Renal cortical epithelial cell (primary cell): ENCODE results near the gene RHBDD2. TPM values are rescaled to one million over a fixed set of nuclear protein-coding genes. Genes with fewer than 3 reads are reported as not detected.
A peak's percentile ranks its signal among the peaks of the same experiment; 100 is the strongest.
"Not testable (repeated sequence)": the region's sequence is repeated elsewhere in the genome, so short reads cannot be mapped to it uniquely, and the experiment has no call there.

Experiments
- DNase-seq: peaks from one replicate; pipeline ENCODE4 v3.0.0-alpha.2; 2011; ENCODE audit warnings: low read depth
- total RNA-seq: library from RNA; depleted of rRNA; stranded (reverse); fragments of >200 nt; gene quantifications from 2 replicates; pipeline ENCODE4 v1.2.3, GENCODE V29; 2014

Gene RHBDD2
- total RNA-seq, 1 donor from 2014 or later = 31.3 TPM

DNA sequence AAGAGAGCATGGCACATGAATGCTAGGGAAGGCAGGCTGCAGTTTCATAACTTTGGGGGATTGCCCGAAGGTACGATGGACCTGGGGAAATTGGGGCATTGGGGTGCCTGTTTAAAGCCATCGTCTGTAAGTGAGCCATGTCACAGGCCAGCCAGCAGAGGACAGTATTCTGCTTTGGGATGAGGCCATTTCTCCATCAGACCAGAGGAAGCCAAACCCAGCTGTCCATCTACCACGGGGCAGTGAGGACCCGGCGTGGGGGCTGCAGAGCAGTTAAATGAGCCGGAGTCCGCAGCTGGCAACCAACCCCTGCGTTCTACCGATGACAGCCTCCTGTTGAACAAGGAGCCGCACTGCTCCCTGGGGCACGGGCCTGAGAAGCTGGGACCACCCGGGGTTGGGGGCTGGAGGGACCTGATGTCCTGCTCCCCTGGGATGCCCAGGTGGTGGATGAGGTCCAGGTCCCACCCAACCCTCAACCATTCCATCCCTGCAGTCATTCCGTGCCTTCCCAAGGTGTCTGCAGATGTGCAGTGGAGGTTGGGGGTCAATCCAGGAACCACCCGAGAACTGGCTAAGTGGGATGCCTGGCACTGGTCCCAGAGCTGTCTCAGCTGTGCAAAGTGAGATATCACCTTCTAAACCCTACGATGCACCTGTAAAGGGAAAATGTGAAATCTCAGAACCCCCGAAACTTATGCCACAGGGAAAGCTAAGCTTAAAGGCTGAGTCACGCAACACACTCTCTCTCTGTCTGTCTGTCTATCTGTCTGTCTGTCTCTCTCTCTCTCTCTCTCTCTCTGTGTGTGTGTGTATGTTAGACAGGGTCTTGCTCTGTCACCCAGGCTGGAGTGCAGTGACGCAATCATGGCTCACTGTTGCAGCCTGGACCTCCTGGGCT, 12.1 kb upstream of the RHBDD2 start:
- peak; percentile 63 for DNase-seq

DNA sequence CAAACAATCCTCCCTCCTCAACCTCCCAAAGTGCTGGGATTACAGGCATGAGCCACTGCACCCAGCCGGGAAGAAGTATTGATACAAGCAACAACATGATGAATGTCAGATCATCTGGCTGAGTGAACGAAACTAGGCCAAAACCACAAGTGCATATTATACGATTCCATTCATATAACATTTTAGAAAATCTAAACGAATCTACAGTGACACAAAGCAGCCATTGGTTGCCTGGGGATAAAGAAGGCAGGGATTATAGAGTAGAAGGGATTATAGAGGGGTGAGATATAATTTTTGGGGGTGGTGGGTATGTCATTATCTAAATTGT, 11.5 kb upstream of the RHBDD2 start:
- no peak for DNase-seq

DNA sequence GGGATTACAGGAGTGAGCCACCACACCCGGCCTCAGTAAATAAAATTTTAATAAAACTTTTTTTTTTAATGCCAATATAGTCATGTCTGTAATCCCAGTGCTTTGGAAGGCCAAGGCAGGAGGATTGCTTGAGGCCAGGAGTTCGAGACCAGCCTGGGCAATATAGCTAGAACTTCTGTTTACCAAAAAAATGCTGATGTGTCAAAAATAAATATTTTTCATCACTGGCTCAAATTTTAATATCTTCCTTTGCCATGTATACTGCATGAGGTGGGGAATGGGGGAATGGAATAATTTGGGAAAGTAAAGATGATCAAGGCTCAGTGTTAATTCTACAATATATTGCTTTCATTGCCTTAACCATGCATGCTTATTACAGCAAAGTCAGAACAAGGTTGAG, 10.7 kb upstream of the RHBDD2 start:
- DNase-seq = no peak

DNA sequence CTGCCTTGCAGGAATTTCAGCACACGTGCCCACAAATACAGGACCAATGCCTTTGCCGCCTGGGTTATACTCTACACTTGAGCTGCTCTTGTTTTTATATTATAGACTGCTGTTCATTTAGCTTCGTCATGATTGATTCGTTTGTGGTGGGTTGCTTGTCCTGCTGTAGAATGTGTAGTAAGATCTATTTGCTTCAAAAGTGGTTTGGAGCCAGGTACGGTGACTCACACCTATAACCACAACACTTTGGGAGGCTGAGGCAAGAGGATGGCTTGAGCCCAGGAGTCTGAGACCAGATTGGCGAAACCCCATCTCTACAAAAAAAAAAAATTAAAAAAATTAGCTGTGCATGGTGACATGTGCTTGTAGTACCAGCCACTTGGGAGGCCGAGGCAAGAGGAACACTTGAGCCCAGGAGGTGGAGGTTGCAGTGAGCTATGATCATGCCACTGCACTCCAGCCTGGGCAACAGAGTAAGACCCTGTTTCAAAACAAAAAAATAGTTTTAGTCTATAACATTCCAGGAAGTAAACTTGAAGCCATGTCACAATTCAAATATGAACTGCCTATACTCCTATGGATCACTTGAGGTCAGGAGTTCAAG, 9.0 kb upstream of the RHBDD2 start:
- no peak for DNase-seq

DNA sequence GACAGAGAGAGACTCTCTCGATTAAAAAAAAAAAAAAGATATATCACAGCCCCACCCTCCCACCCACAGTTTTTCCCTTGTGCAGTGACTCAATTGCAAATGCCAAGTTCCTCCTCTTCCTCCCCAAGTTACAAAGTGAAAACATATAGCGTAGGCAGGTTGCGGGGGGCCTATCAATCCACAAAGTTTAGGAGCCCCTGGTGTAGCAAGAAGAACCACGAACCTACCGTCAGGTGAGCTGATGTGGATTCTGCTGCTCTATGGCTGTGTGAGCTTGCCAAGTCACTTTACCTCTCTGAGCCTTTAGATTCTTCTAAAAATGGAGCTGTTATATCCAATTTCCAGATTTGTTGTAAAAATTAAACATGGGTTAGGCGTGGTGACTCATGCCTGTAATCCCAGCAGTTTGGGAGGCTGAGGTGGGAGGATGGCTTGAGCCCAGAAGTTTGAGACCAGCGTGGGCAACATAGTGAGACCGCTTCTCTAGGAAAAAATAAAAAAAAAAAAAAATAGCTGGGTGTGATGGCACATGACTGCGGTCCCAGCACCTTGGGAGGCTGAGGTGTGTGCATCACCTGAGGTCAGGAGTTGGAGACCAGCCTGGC, 8.2 kb upstream of the RHBDD2 start:
- DNase-seq = no peak

DNA sequence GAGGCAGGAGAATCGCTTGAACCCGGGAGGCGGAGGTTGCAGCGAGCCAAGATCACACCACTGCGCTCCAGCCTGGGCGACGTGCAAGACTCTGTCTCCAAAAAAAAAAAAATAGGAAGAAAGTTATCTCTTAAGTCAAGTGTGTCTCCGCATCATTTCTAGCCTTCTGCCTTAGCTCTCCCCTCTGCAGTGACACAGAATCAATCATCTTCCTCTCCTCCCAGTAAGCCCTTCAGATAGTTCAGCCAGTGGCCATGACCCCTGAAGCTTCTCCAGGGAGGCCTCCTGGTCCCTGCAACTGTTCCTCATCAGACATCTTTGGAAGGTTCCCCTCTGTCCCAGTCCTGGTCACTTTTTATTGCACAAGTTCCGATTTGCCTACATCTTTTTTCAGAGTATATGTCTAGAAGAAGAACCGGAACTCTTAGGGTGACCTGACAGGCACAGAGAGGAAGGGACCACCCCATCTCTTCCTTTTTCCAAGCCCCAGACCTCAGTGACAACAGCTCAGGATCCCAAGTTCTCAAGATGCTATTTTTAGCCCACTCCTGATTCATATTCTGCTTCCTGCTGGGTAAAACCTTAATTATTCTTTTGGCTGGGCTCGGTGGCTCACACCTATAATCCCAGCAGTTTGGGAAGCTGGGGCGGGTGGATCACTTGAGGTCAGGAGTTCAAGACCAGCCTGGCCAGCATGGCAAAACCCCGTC, 6.6 kb upstream of the RHBDD2 start:
- DNase-seq = no peak

DNA sequence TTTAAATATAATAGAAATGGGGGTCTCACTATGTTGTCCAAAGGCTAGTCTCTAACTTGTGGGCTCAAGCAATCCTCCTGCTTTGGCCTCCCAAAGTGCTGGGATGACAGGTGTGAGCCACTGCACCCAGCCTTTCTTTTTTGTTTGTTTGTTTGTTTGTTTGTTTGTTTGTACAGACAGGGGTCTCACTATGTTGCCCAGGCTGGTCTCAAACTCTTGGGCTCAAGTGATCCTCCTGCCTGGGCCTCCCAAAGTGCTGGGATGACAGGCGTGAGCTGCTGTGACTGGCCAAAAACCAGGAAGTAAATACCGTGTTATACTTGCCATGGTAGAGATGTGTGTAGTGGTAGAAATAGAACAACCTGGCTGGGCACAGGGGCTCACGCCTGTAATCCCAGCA, 4.7 kb upstream of the RHBDD2 start:
- not testable (repeated sequence) for DNase-seq

DNA sequence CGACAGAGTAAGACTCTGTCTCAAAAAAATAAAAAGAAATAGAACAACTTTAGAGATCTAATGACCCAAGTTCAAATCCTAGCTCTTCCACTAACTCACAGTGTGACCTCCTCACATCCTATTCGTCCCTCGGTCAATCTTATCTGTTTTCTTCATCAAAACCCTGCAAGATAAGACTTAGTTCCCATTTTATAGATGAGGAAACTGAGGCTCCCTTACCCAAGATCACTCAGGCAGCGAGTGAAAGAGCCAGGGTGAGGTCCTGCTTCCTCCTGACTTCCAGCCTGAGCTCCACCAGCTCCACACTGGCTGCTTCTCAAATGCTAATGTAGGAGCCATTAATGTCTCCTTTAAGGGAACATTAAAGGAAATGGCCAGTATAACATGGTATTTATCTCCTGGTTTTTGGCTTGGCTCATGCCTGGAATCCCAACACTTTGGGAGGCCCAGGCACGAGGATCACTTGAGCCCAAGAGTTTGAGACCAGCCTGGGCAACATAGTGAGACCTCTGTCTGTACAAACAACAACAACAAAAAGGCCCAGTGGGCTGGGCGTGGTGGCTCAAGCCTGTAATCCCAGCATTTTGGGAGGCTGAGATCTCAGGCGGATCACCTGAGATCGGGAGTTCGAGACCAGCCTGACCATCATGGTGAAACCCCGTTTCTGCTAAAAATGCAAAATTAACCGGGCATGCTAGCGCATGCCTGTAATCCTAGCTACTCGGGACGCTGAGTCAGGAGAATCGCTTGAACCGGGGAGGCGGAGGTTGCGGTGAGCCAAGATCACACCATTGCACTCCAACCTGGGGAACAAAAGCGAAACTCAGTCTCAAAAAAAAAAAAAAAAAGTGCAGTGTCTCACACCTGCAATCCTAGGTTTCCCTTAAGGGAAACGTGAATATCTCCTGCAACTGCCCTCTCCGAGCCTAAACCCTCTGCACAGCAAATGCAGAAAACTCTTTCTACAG, 3.4 kb upstream of the RHBDD2 start:
- peak; percentile 49 for DNase-seq

DNA sequence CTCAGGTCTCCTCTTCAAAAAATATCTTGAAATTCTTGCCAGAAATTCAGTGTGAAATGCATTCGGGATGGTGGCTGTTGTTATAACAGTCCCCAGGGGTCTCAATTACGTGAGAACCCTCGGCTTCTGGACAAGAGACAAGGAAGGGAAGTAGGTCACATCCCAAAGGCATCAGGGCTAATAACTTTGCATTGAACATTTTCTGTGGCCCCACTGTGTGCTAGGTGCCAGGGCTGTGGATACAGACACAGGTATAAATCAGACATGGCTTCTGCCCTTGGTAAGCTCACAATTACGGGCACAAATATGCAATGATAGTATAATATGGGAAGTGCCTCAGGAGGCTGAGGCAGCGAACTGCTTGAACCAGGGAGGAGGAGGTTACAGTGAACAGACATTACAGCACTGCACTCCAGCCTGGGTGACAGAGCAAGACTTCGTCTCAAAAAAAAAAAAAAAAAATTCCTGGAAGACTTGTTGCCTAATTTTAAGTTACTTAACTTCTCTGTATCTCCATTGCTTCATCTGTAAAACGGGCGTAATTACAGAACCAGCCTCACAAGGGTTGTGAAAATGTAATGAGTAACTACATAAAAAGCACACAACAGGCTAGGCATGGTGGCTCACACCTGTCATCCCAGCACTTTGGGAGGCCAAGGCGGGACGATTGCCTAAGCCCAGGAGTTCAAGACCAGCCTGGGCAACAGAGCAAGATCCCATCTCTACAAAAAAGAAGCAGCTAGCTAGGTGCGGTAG, 2.5 kb upstream of the RHBDD2 start:
- no peak for DNase-seq

DNA sequence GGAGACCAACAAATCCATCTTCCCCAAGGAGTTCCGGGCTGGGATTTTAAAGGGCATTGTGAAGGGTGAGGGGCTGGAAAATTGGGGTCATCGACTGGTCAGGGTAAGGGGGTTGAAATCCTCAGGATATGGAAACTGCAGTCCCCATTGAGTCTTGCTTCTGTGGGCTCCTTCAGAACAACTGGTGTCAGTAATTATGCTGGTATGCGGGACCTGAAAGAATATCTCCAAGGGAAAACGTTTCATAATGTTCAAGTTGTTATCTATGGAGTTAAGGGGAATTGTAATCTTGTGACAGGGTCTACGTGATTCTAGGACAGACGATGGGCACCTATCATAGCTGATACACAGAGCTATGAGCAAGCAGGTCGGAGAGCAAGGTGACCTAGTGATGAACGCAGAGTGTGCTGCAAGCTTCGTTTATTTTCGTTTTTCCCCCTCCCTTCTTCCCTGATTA, 494 bp upstream of the RHBDD2 start:
- DNase-seq = no peak

DNA sequence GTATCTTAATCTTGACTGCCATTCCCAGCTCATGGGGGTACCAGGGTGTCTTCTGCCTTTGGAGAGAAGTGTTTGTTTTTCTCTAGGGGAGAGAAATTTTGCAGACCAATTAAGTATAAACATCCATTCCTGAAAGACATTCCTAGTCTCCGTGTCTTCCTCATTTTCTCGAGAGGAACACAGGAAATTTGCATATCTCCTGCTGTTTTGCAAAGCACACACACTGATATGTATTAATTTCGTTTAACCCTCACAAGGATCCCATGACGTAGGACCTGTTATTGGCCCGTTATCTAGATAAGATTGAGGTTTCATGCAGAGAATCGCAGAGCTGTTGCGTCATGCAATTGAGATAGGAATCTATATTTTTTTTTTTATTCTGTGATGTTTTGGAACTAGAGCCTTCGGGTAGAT, 944 bp downstream of the RHBDD2 start:
- DNase-seq = no peak

DNA sequence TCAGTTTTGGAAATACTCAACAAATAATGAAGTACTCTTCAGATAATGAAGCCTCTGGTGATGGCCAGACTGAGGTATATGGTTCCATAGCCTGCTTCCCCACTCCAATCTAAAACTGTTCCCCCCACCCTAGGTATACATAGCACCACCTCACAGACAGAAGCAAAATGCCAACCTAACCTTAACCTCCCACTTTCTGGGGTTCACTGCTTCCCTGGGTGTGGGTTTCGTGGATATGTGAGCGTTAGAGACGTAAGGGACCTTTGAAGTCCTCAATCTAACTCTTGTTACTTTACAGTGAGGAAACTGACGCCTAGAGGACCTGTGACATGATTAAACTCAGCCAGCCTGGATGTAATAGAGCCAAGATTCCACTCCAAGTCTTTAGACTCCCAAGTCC, 1.4 kb downstream of the RHBDD2 start:
- DNase-seq = no peak

DNA sequence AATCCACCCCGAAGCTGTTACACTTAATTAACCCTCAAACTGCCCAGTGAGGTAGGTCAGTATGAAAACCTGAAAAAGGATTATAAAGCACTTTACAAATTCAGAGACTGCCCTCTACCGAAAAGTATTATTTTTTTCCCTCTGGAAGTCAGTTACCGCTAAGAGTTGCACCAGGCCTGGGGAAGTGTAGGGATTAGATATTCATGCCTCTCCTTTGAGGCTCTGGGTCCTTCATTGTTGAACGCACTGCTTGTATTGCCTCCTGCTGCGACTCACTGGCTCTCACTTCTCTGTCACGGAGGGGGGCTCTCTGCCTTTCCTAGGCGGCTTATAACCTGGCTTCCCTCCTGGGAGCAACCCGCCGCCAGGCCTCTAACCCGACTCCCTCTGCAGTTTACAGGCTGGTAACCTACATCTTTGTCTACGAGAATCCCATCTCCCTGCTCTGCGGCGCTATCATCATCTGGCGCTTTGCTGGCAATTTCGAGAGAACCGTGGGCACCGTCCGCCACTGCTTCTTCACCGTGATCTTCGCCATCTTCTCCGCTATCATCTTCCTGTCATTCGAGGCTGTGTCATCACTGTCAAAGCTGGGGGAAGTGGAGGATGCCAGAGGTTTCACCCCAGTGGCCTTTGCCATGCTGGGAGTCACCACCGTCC, 2.7 kb downstream of the RHBDD2 start:
- no peak for DNase-seq

DNA sequence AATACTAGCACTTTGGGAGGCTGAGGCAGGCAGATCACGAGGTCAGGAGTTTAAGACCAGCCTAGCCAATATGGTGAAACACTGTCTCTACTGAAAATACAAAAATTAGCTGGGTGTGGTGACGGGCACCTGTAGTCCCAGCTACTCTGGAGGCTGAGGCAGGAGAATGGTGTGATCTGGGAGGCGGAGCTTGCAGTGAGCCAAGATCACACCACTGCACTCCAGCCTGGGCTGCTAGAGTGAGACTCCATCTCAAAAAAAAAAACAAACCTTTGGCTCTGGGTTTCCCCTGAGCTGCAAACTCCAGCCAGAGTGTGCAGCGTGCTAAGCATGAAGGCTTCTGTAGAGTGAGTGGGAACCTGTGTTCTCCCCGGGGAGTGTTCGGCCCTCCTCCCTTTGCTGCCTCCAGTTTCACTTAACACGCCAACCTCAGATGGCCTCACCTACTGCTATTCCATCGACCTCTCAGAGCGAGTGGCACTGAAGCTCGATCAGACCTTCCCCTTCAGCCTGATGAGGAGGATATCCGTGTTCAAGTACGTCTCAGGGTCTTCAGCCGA, 4.5 kb downstream of the RHBDD2 start:
- DNase-seq = not testable (repeated sequence)

DNA sequence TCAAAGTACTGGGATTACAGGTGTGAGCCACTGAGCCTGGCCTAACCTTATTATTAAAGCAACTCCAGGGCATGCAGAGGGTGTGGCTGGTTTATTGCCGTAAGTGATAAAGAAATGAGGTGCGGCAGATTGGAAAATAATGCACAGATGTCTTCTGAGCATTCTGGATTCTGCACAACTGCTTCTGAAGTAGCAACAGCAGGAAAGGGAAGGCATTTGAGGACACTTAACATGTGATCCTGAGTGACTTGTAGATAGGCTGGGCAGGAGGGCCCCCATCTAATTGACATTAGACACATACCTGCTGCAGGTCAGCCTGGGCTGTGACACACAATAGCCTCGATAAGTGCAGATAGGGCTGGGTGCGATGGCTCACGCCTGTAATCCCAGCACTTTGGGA, 5.6 kb downstream of the RHBDD2 start:
- no peak for DNase-seq

DNA sequence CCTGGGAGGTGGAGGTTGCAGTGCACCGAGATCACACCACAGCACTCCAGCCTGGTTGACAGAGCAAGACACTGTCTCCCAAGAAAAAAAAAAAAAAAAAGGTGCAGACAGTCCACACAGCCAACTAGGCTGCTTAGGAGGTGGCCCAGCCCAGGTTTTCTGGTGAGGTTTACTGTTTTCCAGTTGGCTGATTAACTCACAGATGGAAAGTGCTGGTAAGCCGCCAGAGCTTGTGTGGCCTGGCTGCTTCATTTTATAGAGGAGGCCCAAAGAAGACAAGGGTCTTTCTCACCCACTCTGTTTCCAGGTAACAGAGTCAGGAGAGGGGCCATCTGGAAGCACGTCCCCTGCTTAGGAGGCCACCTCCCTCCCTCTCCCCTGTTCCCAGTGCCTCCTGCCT, 6.2 kb downstream of the RHBDD2 start:
- peak; percentile 30 for DNase-seq

DNA sequence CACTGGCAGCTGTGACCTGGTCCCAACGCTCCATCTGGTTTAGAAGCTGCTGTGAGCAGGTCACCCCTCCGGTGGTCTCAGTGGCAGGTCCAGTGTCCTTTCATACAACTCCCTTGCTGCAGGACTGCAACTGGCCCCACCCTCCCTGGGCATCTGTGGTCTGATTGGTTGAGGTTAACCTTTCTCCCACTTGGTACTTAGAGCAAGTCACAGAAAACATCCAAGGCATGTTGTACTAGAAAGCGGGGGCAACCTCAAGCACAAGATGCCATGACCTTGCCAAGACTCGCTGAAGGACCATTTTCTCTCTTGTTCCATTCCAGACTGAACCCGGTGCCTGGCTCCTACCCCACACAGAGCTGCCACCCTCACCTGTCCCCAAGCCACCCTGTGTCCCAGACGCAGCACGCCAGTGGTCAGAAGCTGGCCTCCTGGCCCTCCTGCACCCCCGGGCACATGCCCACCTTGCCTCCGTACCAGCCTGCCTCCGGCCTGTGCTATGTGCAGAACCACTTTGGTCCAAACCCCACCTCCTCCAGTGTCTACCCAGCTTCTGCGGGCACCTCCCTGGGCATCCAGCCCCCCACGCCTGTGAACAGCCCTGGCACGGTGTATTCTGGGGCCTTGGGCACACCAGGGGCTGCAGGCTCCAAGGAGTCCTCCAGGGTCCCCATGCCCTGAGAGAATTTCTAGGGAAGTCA, 9.0 kb downstream of the RHBDD2 start:
- DNase-seq = no peak

DNA sequence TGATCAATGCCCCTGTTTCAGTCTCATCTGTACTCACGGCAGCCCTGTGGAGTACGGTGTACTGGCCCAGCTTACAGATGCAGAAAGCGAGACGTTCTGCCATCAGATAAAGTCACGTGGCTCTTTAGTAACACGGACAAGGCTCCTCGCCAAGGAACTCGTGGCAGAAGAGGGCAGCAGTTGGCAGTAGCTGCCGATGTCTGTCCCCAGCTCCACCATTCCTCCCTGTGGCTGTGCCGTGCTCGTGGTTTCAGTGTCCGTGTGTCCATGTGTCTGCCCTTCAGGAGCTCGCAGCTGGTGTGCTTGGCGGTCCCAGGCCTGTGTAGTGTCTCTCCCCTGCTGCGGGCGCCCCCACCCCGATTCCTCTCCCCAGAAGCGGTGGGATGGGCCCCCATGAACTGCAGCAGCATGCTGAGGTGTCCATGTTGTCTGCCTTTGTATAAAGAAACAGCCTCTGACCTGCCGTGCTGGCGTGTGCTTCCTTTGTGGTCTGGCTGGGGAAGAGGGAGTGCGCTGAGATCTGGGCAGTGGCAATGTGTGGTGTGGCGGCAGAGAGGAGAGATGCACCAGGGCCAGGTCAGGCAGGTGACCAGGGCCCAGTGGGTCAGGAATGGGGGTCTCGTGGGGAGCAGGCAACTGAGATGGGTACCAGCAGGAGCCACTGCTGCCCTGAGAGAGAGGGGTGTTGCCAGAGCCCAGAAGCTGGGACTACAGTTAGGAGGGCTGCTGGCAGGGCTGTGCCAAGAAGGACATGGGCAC, 9.8 kb downstream of the RHBDD2 start:
- no peak for DNase-seq
